Measurements from ENCODE around the gene TBC1D14. TPM values are rescaled to one million over a fixed set of nuclear protein-coding genes. Genes with fewer than 3 reads are reported as not detected.
A peak's percentile ranks its signal among the peaks of the same experiment; 100 is the strongest.

Gene TBC1D14
- total RNA-seq, 6 experiments from 2014 or later: 14.1 to 34.8 (median 30.6) TPM

DNA sequence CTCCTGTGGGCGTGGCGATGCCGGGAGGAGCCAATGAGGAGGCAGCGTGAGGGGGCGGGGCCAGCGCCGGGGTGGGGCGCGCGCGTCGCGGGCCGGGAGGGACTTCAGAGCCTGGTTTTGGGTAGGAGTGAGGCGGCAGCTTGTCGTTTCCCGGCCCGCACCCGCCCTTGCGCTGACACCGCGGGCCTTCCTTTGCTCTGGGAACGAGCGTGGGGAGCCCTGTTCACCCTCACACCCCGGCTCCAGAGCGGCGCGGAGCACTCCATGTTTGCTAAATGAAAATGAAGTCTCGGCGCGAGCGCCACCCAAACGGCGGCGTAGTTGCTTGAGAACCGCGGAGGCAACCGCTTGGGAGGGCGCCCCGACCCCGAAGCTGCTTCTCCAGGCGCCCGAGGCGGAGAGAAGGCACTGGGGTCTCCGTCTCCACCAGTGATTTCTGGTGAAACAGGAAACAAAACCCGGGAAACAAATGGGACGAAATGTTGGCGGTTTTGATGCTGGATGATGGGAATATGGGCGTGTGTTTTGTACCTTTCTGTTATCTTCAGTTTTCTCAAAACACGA lies 158.7 kb downstream of the TBC1D14 start:
- WGBS (ENCODE audit: insufficient coverage, low coverage, low lambda C conversion rate, missing lambda C conversion rate): 0% methylated on average over 27 of the region's 50 CpGs
- intact Hi-C loops (cut with DNase I): no loop called here
- DNase-seq (peak in 1 of 3 donors; percentile 100), ATAC-seq (no peak)
- Histone ChIP-seq H3K27ac (peak overlapping the region; percentile 39 to 71 (median 55)), H3K36me3 (peaks cover 0 to 18% (median 7%) of the 10 kb centered on the region in 4 donors), H3K9me3 (no peaks in the 10 kb centered on the region), H3K27me3 (no peaks in the 10 kb centered on the region), H3K4me1 (peaks cover 0 to 20% (median 7%) of the 10 kb centered on the region in 4 donors), H3K4me3 (peak overlapping the region; percentile 62 to 94 (median 89))
- TF ChIP-seq POLR2A (IDR thresholded peaks at IDR 0.05): no peak
- TF ChIP-seq, protein P1, sequence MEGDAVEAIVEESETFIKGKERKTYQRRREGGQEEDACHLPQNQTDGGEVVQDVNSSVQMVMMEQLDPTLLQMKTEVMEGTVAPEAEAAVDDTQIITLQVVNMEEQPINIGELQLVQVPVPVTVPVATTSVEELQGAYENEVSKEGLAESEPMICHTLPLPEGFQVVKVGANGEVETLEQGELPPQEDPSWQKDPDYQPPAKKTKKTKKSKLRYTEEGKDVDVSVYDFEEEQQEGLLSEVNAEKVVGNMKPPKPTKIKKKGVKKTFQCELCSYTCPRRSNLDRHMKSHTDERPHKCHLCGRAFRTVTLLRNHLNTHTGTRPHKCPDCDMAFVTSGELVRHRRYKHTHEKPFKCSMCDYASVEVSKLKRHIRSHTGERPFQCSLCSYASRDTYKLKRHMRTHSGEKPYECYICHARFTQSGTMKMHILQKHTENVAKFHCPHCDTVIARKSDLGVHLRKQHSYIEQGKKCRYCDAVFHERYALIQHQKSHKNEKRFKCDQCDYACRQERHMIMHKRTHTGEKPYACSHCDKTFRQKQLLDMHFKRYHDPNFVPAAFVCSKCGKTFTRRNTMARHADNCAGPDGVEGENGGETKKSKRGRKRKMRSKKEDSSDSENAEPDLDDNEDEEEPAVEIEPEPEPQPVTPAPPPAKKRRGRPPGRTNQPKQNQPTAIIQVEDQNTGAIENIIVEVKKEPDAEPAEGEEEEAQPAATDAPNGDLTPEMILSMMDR (IDR thresholded peaks at IDR 0.05): no peak

DNA sequence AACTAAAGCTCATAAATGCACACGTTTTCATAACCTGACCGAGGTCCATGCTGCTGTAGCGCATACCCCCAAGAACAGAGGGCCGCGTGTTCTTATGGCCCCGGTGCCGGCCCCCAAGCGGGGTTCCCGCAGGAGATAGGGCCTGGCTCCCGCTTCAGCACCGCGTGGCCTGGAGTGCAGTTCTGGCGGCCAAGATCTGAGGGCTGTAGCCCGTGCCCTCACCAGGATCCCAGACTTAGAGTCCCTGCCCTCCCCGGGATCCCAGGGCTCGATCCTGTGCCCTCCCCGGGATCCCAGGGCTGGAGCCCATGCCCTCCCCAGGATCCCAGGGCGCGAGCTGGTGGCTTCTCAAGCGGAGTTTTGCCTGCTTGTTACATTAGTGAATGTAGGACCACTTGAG lies 159.3 kb downstream of the TBC1D14 start:
- 36% methylated on average over 8 of the region's 20 CpGs for WGBS (ENCODE audit: insufficient coverage, low coverage, low lambda C conversion rate, missing lambda C conversion rate)
- ATAC-seq: no peak
- Histone ChIP-seq H3K27ac (peak overlapping the region; percentile 39 to 71 (median 55)), H3K4me3 (peak overlapping the region; percentile 62 to 94 (median 89)), H3K36me3 (peaks cover 0 to 13% (median 3%) of the 10 kb centered on the region in 4 donors), H3K4me1 (peaks cover 0 to 20% (median 7%) of the 10 kb centered on the region in 4 donors), H3K9me3 (no peaks in the 10 kb centered on the region), H3K27me3 (no peaks in the 10 kb centered on the region)
- no peak for TF ChIP-seq POLR2A (IDR thresholded peaks at IDR 0.05)
- TF ChIP-seq, protein P1 (IDR thresholded peaks at IDR 0.05): no peak
- intact Hi-C loops (cut with DNase I): no loop called here
- no peak for DNase-seq

DNA sequence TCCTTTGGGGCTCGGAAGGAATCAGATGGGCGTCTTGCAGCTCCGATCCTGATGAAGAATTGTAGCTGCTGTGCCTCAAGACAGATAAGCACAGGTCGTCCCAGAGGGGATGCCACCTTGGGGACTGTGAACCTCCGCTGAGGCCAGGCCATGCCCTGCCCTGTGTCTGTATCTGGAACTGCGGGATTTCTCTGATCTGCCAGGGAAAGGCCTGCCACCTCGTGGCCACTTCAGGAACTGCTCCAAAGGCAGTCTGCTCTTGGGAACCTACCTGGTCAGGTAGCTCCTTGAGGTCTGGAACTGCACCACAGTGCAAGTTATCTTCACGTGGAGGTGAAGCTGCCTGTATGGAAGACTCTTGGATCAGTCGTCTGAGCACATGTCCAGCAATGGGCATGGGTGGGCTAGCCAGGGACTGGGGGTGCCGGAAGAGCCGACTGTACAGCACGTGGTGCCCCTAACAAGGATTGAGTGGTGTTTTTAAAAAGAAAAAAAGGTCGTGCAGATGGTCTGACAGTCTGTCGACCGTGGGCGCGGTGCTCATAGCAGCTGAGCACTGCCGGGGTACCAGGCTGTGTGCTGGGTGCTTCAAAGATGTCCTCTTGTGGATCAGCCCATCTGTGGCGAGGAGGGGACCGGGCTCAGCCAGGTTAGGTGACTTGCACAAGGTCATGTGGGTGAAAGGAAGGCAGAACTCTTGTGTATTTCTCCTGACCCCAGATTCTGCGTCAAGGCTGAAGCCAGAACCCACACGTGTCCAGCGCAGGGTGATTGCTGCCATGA lies 161.3 kb downstream of the TBC1D14 start:
- DNase-seq (peak; percentile 81 to 85 (median 85)), ATAC-seq (peak; percentile 47 to 55 (median 52))
- Histone ChIP-seq H3K27ac (no peak overlapping the region), H3K36me3 (no peaks in the 10 kb centered on the region), H3K9me3 (no peaks in the 10 kb centered on the region), H3K4me1 (peaks cover 0 to 20% (median 7%) of the 10 kb centered on the region in 4 donors), H3K4me3 (no peak overlapping the region), H3K27me3 (no peaks in the 10 kb centered on the region)
- intact Hi-C loops (cut with DNase I): loop anchor here (10.0 kb wide), 2 partner anchors 166 to 346 kb away; partner anchors contain the start of gene TBC1D14 (in 1 of the 2)
- TF ChIP-seq, protein P1 (IDR thresholded peaks at IDR 0.05): peak; percentile 98 to 99 (median 98)
- no peak for TF ChIP-seq POLR2A (IDR thresholded peaks at IDR 0.05)
- WGBS (ENCODE audit: insufficient coverage, low coverage, low lambda C conversion rate, missing lambda C conversion rate): 44% methylated on average over 13 of the region's 23 CpGs

DNA sequence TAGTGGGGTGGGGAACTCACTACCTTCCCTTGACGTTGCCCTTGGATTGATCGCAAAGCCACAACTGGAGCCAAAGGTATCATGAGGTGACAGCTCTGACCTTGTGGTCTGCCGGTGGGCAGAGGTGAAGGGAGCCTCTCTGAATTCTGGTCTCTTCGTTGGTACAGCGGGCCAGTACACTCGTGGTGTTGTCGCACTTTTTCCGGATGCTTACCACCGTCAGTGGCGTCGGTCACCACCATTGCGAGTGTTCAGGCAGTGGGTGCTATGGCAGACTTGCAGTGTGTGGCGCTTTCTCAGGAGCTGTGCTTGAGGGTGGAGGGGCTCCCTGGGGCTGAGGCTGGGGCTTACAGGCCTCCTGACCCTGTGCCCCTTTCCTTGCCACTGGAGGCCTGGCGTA lies 163.4 kb downstream of the TBC1D14 start:
- intact Hi-C loops (cut with DNase I): loop anchor here (10.0 kb wide), 2 partner anchors 168 to 348 kb away; partner anchors contain the start of gene TBC1D14 (in 1 of the 2)
- no peaks in the 10 kb centered on the region for H3K36me3 ChIP-seq
- WGBS (ENCODE audit: insufficient coverage, low coverage, low lambda C conversion rate, missing lambda C conversion rate): 75% methylated on average over 6 of the region's 14 CpGs
- H3K4me3 ChIP-seq: no peak overlapping the region
- DNase-seq (no peak), ATAC-seq (no peak)
- no peaks in the 10 kb centered on the region for H3K27me3 ChIP-seq
- H3K9me3 ChIP-seq: no peaks in the 10 kb centered on the region
- peaks cover 0 to 9% (median 2%) of the 10 kb centered on the region in 4 donors for H3K4me1 ChIP-seq
- H3K27ac ChIP-seq: no peak overlapping the region
- TF ChIP-seq POLR2A (IDR thresholded peaks at IDR 0.05): no peak
- TF ChIP-seq, protein P1 (IDR thresholded peaks at IDR 0.05): no peak

Measured in right lobe of liver (tissue), 6 donors.